IMR-90 (cell line): ENCODE data around the gene ACOT7. TPM values are rescaled to one million over a fixed set of nuclear protein-coding genes. Genes with fewer than 3 reads are reported as not detected.

Experiments used
- ATAC-seq: fragments of 200-7000 bp; cut with Tn5 transposase; 2 replicates; pipeline ENCODE4 v1.9.1; 2020; ENCODE audit warnings: low read depth, mild to moderate bottlenecking, moderate library complexity
- BruUV-seq: library from RNA; stranded (reverse); fragments of 400-500 nt; replicated peaks from 2 replicates; lab custom pipeline; 2021; lab: Mats Ljungman, UMichigan
- CTCF ChIA-PET: fragments of 300-600 bp; formaldehyde crosslinking; extraction: SDS; loops from one replicate; lab custom pipeline; 2021; ENCODE audit warnings: antibody characterized with exemption; lab: Yijun Ruan, JAX
- POLR2A ChIA-PET: fragments of 300-600 bp; sonication (Branson Sonifier 250); formaldehyde crosslinking; loops from one replicate; lab custom pipeline; 2022; ENCODE audit warnings: antibody characterized with exemption; ENCODE audit not compliant: unreplicated experiment; lab: Charles Lee
- DNase-seq: peaks from one replicate; pipeline ENCODE4 v3.0.0; 2013
- H2AFZ ChIP-seq: replicated peaks from 2 replicates; pipeline ENCODE3; 2013; ENCODE audit warnings: low read length, mild to moderate bottlenecking; ENCODE audit not compliant: poor library complexity
- H2AK5ac ChIP-seq: 2 replicates; pipeline ENCODE4 v1.6.1; 2013; ENCODE audit warnings: low read depth, low read length, inconsistent platforms
- H2AK9ac ChIP-seq: replicated peaks from 2 replicates; pipeline ENCODE3; 2013; ENCODE audit warnings: mild to moderate bottlenecking, low read depth, low read length, moderate library complexity; ENCODE audit not compliant: poor library complexity
- H2BK120ac ChIP-seq: 2 replicates; pipeline ENCODE4 v1.6.1; 2013; ENCODE audit warnings: low read depth, low read length, inconsistent platforms
- H2BK15ac ChIP-seq: 3 replicates; pipeline ENCODE4 v1.6.1; 2013; ENCODE audit warnings: low read depth, low read length, inconsistent platforms
- H2BK20ac ChIP-seq: 2 replicates; pipeline ENCODE4 v1.6.1; 2013; ENCODE audit warnings: low read depth, mild to moderate bottlenecking, inconsistent platforms, low read length, moderate library complexity
- H2BK5ac ChIP-seq: 2 replicates; pipeline ENCODE4 v1.6.1; 2013; ENCODE audit warnings: mild to moderate bottlenecking, low read depth, low read length, inconsistent platforms; ENCODE audit not compliant: poor library complexity, severe bottlenecking
- H3K14ac ChIP-seq: replicated peaks from 2 replicates; pipeline ENCODE4 v1.6.1; 2013; ENCODE audit warnings: low read depth, low read length, inconsistent platforms
- H3K18ac ChIP-seq: 2 replicates; pipeline ENCODE4 v1.6.1; 2013; ENCODE audit warnings: low read depth, low read length, control low read depth
- H3K23ac ChIP-seq: 2 replicates; pipeline ENCODE4 v1.6.1; 2013; ENCODE audit warnings: low read depth, low read length, inconsistent platforms
- H3K27ac ChIP-seq: 2 replicates; pipeline ENCODE4 v1.5.1; 2013; ENCODE audit warnings: mild to moderate bottlenecking, control low read depth, low read length; ENCODE audit not compliant: insufficient read depth
- H3K27me3 ChIP-seq: 2 replicates; pipeline ENCODE4 v1.6.1; 2013; ENCODE audit warnings: low read length; ENCODE audit not compliant: control insufficient read depth, insufficient read depth
- H3K36me3 ChIP-seq: 2 replicates; pipeline ENCODE4 v1.6.1; 2013; ENCODE audit warnings: low read length, mixed read lengths; ENCODE audit not compliant: control insufficient read depth, insufficient read depth
- H3K4ac ChIP-seq: 2 replicates; pipeline ENCODE4 v1.6.1; 2013; ENCODE audit warnings: low read depth, low read length, inconsistent platforms
- H3K4me1 ChIP-seq: 2 replicates; pipeline ENCODE4 v1.6.1; 2013; ENCODE audit warnings: low read length, mixed read lengths; ENCODE audit not compliant: control insufficient read depth, insufficient read depth
- H3K4me2 ChIP-seq: 2 replicates; pipeline ENCODE4 v1.6.1; 2013; ENCODE audit warnings: low read depth, mild to moderate bottlenecking, control low read depth, low read length, moderate library complexity
- H3K4me3 ChIP-seq: 2 replicates; pipeline ENCODE4 v1.5.1; 2013; ENCODE audit warnings: low read depth, mild to moderate bottlenecking, control low read depth, low read length, moderate library complexity; ENCODE audit not compliant: insufficient read depth
- H3K56ac ChIP-seq: 2 replicates; pipeline ENCODE4 v1.6.1; 2013; ENCODE audit warnings: low read length, inconsistent platforms; ENCODE audit not compliant: insufficient read depth; ENCODE audit errors: extremely low read depth
- H3K79me1 ChIP-seq, 2 experiments: 2 replicates each; pipeline ENCODE4 v1.6.1; 2013; ENCODE audit warnings: low read length in 2 of 2, inconsistent platforms in 1 of 2, low read depth in 1 of 2
- H3K9ac ChIP-seq: 2 replicates; pipeline ENCODE4 v1.6.1; 2013; ENCODE audit warnings: low read depth, low read length, control low read depth
- H3K9me1 ChIP-seq: 2 replicates; pipeline ENCODE4 v1.6.1; 2013; ENCODE audit warnings: low read length, inconsistent platforms; ENCODE audit not compliant: insufficient read depth
- H3K9me3 ChIP-seq: 2 replicates; pipeline ENCODE4 v1.6.1; 2013; ENCODE audit warnings: low read length; ENCODE audit not compliant: control insufficient read depth, insufficient read depth
- H4K20me1 ChIP-seq: 2 replicates; pipeline ENCODE4 v1.6.1; 2013; ENCODE audit warnings: low read length, inconsistent platforms; ENCODE audit not compliant: insufficient read depth
- H4K5ac ChIP-seq: 2 replicates; pipeline ENCODE4 v1.6.1; 2013; ENCODE audit warnings: mild to moderate bottlenecking, low read depth, low read length, control low read depth
- H4K8ac ChIP-seq, 2 experiments: 2 replicates each; pipeline ENCODE4 v1.6.1; 2013; ENCODE audit warnings: low read depth in 2 of 2, low read length in 2 of 2, control low read depth in 1 of 2, inconsistent platforms in 1 of 2
- H4K91ac ChIP-seq: 2 replicates; pipeline ENCODE4 v1.6.1; 2013; ENCODE audit warnings: low read depth, low read length, inconsistent platforms; ENCODE audit not compliant: insufficient read depth
- BHLHE40 ChIP-seq: fragments of 150-350 bp; IDR thresholded peaks from 2 replicates; pipeline ENCODE4 v1.6.1; 2016; ENCODE audit warnings: mild to moderate bottlenecking, low read depth, low read length
- ELK1 ChIP-seq: fragments of 150-350 bp; IDR thresholded peaks from 2 replicates; pipeline ENCODE4 v1.6.1; 2016; ENCODE audit warnings: low read depth, mild to moderate bottlenecking, low read length, moderate library complexity, borderline replicate concordance
- FOS ChIP-seq: fragments of 150-350 bp; IDR thresholded peaks from 2 replicates; pipeline ENCODE4 v1.6.1; 2016; ENCODE audit warnings: low read depth, low read length
- MAFK ChIP-seq: IDR thresholded peaks from 2 replicates; pipeline ENCODE4 v1.6.1; 2012; ENCODE audit warnings: low read depth, low read length, improper control_type of control experiment
- MAZ ChIP-seq: IDR thresholded peaks from 2 replicates; pipeline ENCODE4 v1.6.1; 2012; ENCODE audit warnings: low read depth, mild to moderate bottlenecking, low read length, improper control_type of control experiment, moderate library complexity, borderline replicate concordance
- MXI1 ChIP-seq: IDR thresholded peaks from 2 replicates; pipeline ENCODE4 v1.6.1; 2012; ENCODE audit warnings: low read depth, mild to moderate bottlenecking, low read length, moderate library complexity, borderline replicate concordance
- RCOR1 ChIP-seq: IDR thresholded peaks from 2 replicates; pipeline ENCODE4 v1.6.1; 2012; ENCODE audit warnings: mild to moderate bottlenecking, low read length, improper control_type of control experiment; ENCODE audit not compliant: insufficient replicate concordance
- RFX5 ChIP-seq: IDR thresholded peaks from 2 replicates; pipeline ENCODE4 v1.8.0; 2012; ENCODE audit warnings: low read depth, mild to moderate bottlenecking, low read length, moderate library complexity
- SMC3 ChIP-seq: fragments of 150-350 bp; IDR thresholded peaks from 2 replicates; pipeline ENCODE4 v1.6.1; 2016; ENCODE audit warnings: low read depth, mild to moderate bottlenecking, antibody characterized with exemption, low read length, moderate library complexity
- WGBS, 2 experiments: methylation state at CpG; one replicate each; pipeline versions ENCODE4 v1.1.5 to v1.1.7; 2013; ENCODE audit warnings: missing lambda C conversion rate in 2 of 2; ENCODE audit not compliant: insufficient read length in 1 of 2; ENCODE audit errors: extremely low coverage in 2 of 2; 5-methylcytosine and 5-hydroxymethylcytosine counted together
- dilution Hi-C: fragments of 300-500 bp; cut with HindIII; formaldehyde crosslinking; loops from one replicate; pipeline ENCODE4 v1.14.3; 2018; ENCODE audit warnings: low sequenced_read_pairs; ENCODE audit not compliant: unreplicated experiment
- in situ Hi-C: fragments of 300-500 bp; cut with MboI; formaldehyde crosslinking; loops from 3 replicates; pipeline ENCODE4 v1.14.3; 2019; ENCODE audit warnings: low sequenced_read_pairs, inconsistent platforms, mixed read lengths
- intact Hi-C: fragments of 100-400 bp; cut with micrococcal nuclease; formaldehyde crosslinking; loops from 2 replicates; pipeline ENCODE4 v1.10.0; 2022
- polyA plus RNA-seq, 3 experiments: library from polyadenylated mRNA; depleted of rRNA; stranded (reverse); fragments of >200 nt; gene quantifications; 2 replicates each; pipeline ENCODE4 v1.2.3, GENCODE V29; 2012; ENCODE audit warnings: low replicate concordance in 1 of 3
- total RNA-seq: library from RNA; depleted of rRNA; stranded (reverse); fragments of >200 nt; gene quantifications from 2 replicates; pipeline ENCODE4 v1.2.3, GENCODE V29; 2012
- TF ChIP-seq, protein P1 (sequence below): conservative IDR thresholded peaks from 2 replicates; pipeline ENCODE4 v1.5.1; 2012; ENCODE audit warnings: mild to moderate bottlenecking, low read depth, low read length, improper control_type of control experiment
- TF ChIP-seq, protein P2 (sequence below): fragments of 150-350 bp; IDR thresholded peaks from 2 replicates; pipeline ENCODE4 v1.6.1; 2017; ENCODE audit warnings: mild to moderate bottlenecking, antibody characterized with exemption, low read length, low read depth

ACOT7 gene
- total and polyA plus RNA-seq, 2 of the 4 experiments (the other 2 are of a cell fraction): 51.6 to 242 TPM

DNA sequence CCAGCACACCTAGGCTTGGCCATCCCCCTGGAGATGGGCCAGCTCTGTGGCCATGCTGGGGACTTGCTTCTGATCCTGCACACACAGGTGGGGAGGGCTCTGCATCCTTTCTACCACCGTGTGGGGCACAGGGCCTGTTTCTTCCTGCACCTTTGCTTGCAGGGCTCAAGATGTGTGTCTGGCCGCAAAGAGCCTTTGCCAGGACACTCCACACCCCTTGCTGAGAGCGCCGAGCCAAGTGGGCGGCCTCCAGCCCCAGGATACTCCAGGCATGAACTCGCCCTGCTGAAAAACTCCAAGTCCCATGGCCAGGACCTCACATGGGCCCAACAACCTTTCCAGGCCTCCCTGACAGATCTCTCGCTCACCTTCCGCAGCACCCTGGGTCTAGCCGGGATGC is 121.1 kb downstream of the ACOT7 start:
- Histone ChIP-seq H3K27ac (no peak overlapping the region), H3K79me1 (peaks cover 0 to 29% of the 10 kb centered on the region in 2 experiments; a peak in 2 of 4 replicates), H4K20me1 (peaks cover 5% of the 10 kb centered on the region), H2AK5ac (no peak overlapping the region), H3K18ac (no peak overlapping the region), H3K9me1 (peaks cover 12% of the 10 kb centered on the region; the same call in 1 of the 2 replicates), H3K27me3 (no peaks in the 10 kb centered on the region), H4K5ac (no peak overlapping the region), H4K8ac (no peak overlapping the region), H3K4me3 (no peak overlapping the region), H3K23ac (no peak overlapping the region), H3K4ac (no peak overlapping the region), H4K91ac (no peak overlapping the region), H3K56ac (no peak overlapping the region), H3K9ac (no peak overlapping the region), H2BK5ac (no peak overlapping the region), H2AK9ac (no peak overlapping the region), H3K14ac (no peak overlapping the region), H2BK20ac (no peak overlapping the region), H3K4me1 (peaks cover 25% of the 10 kb centered on the region), H3K36me3 (no peaks in the 10 kb centered on the region), H2BK15ac (no peak overlapping the region), H2BK120ac (no peak overlapping the region), H3K4me2 (no peak overlapping the region), H3K9me3 (no peaks in the 10 kb centered on the region), H2AFZ (no peak overlapping the region)
- 79% methylated on average over 5 of the region's 9 CpGs; no CpG with 5 or more reads in 1 of the 2 experiments for WGBS, 2 experiments
- DNase-seq: no peak
- no peak for TF ChIP-seq MXI1
- TF ChIP-seq, protein P1, sequence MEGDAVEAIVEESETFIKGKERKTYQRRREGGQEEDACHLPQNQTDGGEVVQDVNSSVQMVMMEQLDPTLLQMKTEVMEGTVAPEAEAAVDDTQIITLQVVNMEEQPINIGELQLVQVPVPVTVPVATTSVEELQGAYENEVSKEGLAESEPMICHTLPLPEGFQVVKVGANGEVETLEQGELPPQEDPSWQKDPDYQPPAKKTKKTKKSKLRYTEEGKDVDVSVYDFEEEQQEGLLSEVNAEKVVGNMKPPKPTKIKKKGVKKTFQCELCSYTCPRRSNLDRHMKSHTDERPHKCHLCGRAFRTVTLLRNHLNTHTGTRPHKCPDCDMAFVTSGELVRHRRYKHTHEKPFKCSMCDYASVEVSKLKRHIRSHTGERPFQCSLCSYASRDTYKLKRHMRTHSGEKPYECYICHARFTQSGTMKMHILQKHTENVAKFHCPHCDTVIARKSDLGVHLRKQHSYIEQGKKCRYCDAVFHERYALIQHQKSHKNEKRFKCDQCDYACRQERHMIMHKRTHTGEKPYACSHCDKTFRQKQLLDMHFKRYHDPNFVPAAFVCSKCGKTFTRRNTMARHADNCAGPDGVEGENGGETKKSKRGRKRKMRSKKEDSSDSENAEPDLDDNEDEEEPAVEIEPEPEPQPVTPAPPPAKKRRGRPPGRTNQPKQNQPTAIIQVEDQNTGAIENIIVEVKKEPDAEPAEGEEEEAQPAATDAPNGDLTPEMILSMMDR: no peak
- TF ChIP-seq MAZ: no peak
- TF ChIP-seq RFX5: no peak
- TF ChIP-seq BHLHE40: no peak
- TF ChIP-seq RCOR1: no peak
- no peak for TF ChIP-seq SMC3
- TF ChIP-seq FOS: no peak
- TF ChIP-seq ELK1: no peak
- TF ChIP-seq MAFK: no peak
- TF ChIP-seq, protein P2, sequence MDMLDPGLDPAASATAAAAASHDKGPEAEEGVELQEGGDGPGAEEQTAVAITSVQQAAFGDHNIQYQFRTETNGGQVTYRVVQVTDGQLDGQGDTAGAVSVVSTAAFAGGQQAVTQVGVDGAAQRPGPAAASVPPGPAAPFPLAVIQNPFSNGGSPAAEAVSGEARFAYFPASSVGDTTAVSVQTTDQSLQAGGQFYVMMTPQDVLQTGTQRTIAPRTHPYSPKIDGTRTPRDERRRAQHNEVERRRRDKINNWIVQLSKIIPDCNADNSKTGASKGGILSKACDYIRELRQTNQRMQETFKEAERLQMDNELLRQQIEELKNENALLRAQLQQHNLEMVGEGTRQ: no peak
- in situ Hi-C loops: no loop called here
- ChIA-PET CTCF (no interaction called here), POLR2A (no interaction called here)
- intact Hi-C loops: no loop called here
- BruUV-seq: no TSS peak
- no peak for ATAC-seq
- dilution Hi-C loops: no loop called here
